Panc1 (cell line): ENCODE measurements around the gene PMS1. TPM values are rescaled to one million over a fixed set of nuclear protein-coding genes. Genes with fewer than 3 reads are reported as not detected.

ENCODE experiments used
- ATAC-seq: fragments of 200-7000 bp; cut with Tn5 transposase; 2 replicates; pipeline ENCODE4 v1.9.1; 2020; ENCODE audit warnings: mild to moderate bottlenecking, moderate library complexity
- BruUV-seq: library from RNA; stranded (reverse); fragments of 400-500 nt; replicated peaks from 2 replicates; lab custom pipeline; 2021; lab: Mats Ljungman, UMichigan
- CTCF ChIA-PET: fragments of 300-600 bp; sonication (Branson Sonifier 250); formaldehyde crosslinking; loops from one replicate; lab custom pipeline; 2022; ENCODE audit warnings: antibody characterized with exemption; lab: Charles Lee
- POLR2A ChIA-PET: fragments of 300-600 bp; sonication (Branson Sonifier 250); formaldehyde crosslinking; loops from one replicate; lab custom pipeline; 2022; ENCODE audit warnings: antibody characterized with exemption; lab: Charles Lee
- DNase-seq: peaks from one replicate; pipeline ENCODE4 v3.0.0-alpha.2; 2010; ENCODE audit warnings: low read depth, low spot score
- H3K27ac ChIP-seq: 2 replicates; pipeline ENCODE4 v1.5.1; 2011; ENCODE audit warnings: mild to moderate bottlenecking, low read length, inconsistent platforms
- H3K27me3 ChIP-seq: fragments of 200-500 bp; sonication (Bioruptor generic); 2 replicates; pipeline ENCODE4 v1.6.0; 2014; ENCODE audit warnings: low read length, inconsistent platforms; ENCODE audit not compliant: control insufficient read depth, insufficient read depth
- H3K36me3 ChIP-seq: fragments of 200-500 bp; sonication (Bioruptor generic); 2 replicates; pipeline ENCODE4 v1.5.1; 2014; ENCODE audit warnings: inconsistent platforms, mild to moderate bottlenecking, low read length, moderate library complexity; ENCODE audit not compliant: control insufficient read depth, insufficient read depth
- H3K4me1 ChIP-seq: 2 replicates; pipeline ENCODE4 v1.5.1; 2011; ENCODE audit warnings: inconsistent platforms, mild to moderate bottlenecking, low read length, moderate library complexity; ENCODE audit not compliant: control insufficient read depth, insufficient read depth
- H3K4me3 ChIP-seq, 2 experiments: 2 replicates each; pipeline ENCODE4 v1.5.1; 2011 to 2012; ENCODE audit warnings: low read depth in 2 of 2, low read length in 2 of 2, mild to moderate bottlenecking in 2 of 2, inconsistent platforms in 1 of 2, moderate library complexity in 1 of 2
- H3K9me3 ChIP-seq: fragments of 200-500 bp; sonication (Bioruptor generic); 2 replicates; pipeline ENCODE4 v1.5.1; 2014; ENCODE audit warnings: low read depth, mild to moderate bottlenecking, inconsistent platforms, low read length, moderate library complexity; ENCODE audit not compliant: control insufficient read depth, insufficient read depth
- POLR2AphosphoS5 ChIP-seq: IDR thresholded peaks from 2 replicates; pipeline ENCODE4 v1.6.1; 2012; ENCODE audit warnings: mild to moderate bottlenecking, low read depth, low read length, moderate library complexity
- SIN3A ChIP-seq: IDR thresholded peaks from 2 replicates; pipeline ENCODE4 v1.6.1; 2012; ENCODE audit warnings: low read depth, mild to moderate bottlenecking, low read length, moderate library complexity, borderline replicate concordance; ENCODE audit not compliant: insufficient read depth
- TCF7L2 ChIP-seq: IDR thresholded peaks from 2 replicates; pipeline ENCODE4 v1.6.1; 2011; ENCODE audit warnings: mild to moderate bottlenecking, low read depth, low read length, inconsistent platforms
- in situ Hi-C: cut with HindIII; loops from 2 replicates; pipeline ENCODE4 v1.10.0; 2016; ENCODE audit warnings: low sequenced_read_pairs, low pct_unique_long_range_greater_than_20kb
- intact Hi-C: fragments of 100-400 bp; cut with micrococcal nuclease; formaldehyde crosslinking; loops from one replicate; pipeline ENCODE4 v1.10.0; 2022; ENCODE audit not compliant: unreplicated experiment
- total RNA-seq: library from RNA; stranded (reverse); gene quantifications from one replicate; pipeline ENCODE4 v1.2.1, GENCODE V29; 2021; ENCODE audit not compliant: unreplicated experiment
- TF ChIP-seq, protein P1 (sequence below): fragments of 450-650 bp; IDR thresholded peaks from 2 replicates; pipeline ENCODE4 v1.5.1; 2017; ENCODE audit warnings: mild to moderate bottlenecking
- TF ChIP-seq, protein P2 (sequence below), 2 experiments: IDR thresholded peaks; 2 replicates each; pipeline ENCODE4 v1.6.1; 2011 to 2012; ENCODE audit warnings: low read depth in 2 of 2, control low read depth in 1 of 2, low read length in 1 of 2, mild to moderate bottlenecking in 1 of 2, moderate library complexity in 1 of 2; ENCODE audit not compliant: insufficient read depth in 1 of 2

Gene PMS1
- total RNA-seq, 1 experiment from 2014 or later: 47.0 TPM

DNA sequence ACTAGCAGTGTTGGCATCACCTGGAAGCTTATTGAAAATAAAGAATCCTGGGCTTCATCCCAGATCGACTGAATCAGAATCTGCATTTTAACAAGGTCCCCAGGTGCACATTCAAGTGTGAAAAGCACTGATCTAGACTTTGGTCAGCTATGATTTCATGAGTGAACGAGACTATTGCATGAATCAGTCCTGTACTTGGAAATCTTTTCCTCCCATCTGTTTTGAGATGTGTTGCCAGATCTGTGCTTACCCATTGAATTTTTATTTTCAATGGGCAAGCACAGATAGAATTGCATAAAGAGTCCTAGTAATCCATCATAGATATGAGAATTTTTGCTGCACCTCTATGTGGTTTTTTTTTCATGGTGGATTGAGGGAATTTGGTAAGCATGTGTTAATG lies 64.0 kb downstream of the PMS1 start:
- no peak overlapping the region for H3K27ac ChIP-seq
- POLR2A ChIA-PET: interaction anchor here (0.6 kb wide), 3 partner anchors 12 to 814 kb away, joined by 3 to 16 read pairs (median 4); no protein-coding TSS in a partner anchor
- CTCF ChIA-PET: no interaction called here
- no peaks in the 10 kb centered on the region for H3K27me3 ChIP-seq
- in situ Hi-C loops (no loop called here), intact Hi-C loops (no loop called here)
- DNase-seq: no peak
- H3K9me3 ChIP-seq: no peaks in the 10 kb centered on the region
- no peak for ATAC-seq
- TF ChIP-seq TCF7L2: no peak
- TF ChIP-seq SIN3A: no peak
- TF ChIP-seq, protein P1, sequence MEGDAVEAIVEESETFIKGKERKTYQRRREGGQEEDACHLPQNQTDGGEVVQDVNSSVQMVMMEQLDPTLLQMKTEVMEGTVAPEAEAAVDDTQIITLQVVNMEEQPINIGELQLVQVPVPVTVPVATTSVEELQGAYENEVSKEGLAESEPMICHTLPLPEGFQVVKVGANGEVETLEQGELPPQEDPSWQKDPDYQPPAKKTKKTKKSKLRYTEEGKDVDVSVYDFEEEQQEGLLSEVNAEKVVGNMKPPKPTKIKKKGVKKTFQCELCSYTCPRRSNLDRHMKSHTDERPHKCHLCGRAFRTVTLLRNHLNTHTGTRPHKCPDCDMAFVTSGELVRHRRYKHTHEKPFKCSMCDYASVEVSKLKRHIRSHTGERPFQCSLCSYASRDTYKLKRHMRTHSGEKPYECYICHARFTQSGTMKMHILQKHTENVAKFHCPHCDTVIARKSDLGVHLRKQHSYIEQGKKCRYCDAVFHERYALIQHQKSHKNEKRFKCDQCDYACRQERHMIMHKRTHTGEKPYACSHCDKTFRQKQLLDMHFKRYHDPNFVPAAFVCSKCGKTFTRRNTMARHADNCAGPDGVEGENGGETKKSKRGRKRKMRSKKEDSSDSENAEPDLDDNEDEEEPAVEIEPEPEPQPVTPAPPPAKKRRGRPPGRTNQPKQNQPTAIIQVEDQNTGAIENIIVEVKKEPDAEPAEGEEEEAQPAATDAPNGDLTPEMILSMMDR: no peak
- TF ChIP-seq, protein P2, sequence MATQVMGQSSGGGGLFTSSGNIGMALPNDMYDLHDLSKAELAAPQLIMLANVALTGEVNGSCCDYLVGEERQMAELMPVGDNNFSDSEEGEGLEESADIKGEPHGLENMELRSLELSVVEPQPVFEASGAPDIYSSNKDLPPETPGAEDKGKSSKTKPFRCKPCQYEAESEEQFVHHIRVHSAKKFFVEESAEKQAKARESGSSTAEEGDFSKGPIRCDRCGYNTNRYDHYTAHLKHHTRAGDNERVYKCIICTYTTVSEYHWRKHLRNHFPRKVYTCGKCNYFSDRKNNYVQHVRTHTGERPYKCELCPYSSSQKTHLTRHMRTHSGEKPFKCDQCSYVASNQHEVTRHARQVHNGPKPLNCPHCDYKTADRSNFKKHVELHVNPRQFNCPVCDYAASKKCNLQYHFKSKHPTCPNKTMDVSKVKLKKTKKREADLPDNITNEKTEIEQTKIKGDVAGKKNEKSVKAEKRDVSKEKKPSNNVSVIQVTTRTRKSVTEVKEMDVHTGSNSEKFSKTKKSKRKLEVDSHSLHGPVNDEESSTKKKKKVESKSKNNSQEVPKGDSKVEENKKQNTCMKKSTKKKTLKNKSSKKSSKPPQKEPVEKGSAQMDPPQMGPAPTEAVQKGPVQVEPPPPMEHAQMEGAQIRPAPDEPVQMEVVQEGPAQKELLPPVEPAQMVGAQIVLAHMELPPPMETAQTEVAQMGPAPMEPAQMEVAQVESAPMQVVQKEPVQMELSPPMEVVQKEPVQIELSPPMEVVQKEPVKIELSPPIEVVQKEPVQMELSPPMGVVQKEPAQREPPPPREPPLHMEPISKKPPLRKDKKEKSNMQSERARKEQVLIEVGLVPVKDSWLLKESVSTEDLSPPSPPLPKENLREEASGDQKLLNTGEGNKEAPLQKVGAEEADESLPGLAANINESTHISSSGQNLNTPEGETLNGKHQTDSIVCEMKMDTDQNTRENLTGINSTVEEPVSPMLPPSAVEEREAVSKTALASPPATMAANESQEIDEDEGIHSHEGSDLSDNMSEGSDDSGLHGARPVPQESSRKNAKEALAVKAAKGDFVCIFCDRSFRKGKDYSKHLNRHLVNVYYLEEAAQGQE (IDR thresholded peaks at IDR 0.05; ENCODE audit: insufficient read depth in 1 of 2, low read depth in 2 of 2, low read length in 1 of 2): no peak
- TF ChIP-seq POLR2AphosphoS5: no peak
- H3K4me1 ChIP-seq: peaks cover 6% of the 10 kb centered on the region; the same call in 1 of the 2 replicates
- no peak overlapping the region for H3K4me3 ChIP-seq
- H3K36me3 ChIP-seq: peaks cover 7% of the 10 kb centered on the region
- no TSS peak for BruUV-seq

DNA sequence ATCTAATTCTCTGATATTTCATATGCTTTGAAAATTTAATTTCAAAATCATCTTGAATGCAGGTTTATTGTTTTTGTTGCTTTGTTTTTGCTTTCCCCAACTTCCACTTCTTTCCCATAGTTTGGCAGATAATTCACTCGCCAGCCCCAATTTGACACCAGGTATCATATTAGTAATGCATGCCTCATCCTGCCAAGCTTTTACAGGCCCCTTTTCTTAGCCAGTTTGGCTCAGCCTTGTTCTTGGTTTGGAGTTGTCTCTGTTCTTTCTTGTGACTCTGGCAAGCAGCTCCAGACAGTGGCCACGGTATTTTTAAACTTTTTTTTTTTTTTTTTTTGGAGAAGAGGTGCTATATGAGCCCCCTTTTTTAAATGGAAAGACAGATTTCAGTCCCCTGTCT lies 65.3 kb downstream of the PMS1 start:
- Histone ChIP-seq H3K4me3 (no peak overlapping the region), H3K27ac (no peak overlapping the region), H3K4me1 (no peaks in the 10 kb centered on the region), H3K9me3 (no peaks in the 10 kb centered on the region), H3K36me3 (peaks cover 15% of the 10 kb centered on the region), H3K27me3 (no peaks in the 10 kb centered on the region)
- DNase-seq (no peak), ATAC-seq (no peak)
- intact Hi-C loops: no loop called here
- in situ Hi-C loops: no loop called here
- CTCF ChIA-PET: no interaction called here
- BruUV-seq: no TSS peak
- POLR2A ChIA-PET: no interaction called here
- TF ChIP-seq, protein P2 (IDR thresholded peaks at IDR 0.05; ENCODE audit: insufficient read depth in 1 of 2, low read depth in 2 of 2, low read length in 1 of 2): no peak
- TF ChIP-seq SIN3A: no peak
- no peak for TF ChIP-seq POLR2AphosphoS5
- TF ChIP-seq, protein P1: no peak
- no peak for TF ChIP-seq TCF7L2
